Measurements from ENCODE around the gene CNOT6. TPM values are rescaled to one million over a fixed set of nuclear protein-coding genes. Genes with fewer than 3 reads are reported as not detected.

CNOT6 gene
- total RNA-seq, 1 experiment from 2014 or later, result 59.1 TPM

- intact Hi-C loops (cut with micrococcal nuclease), result no loop called here
- H2AFZ ChIP-seq (ENCODE audit: low read depth, low read length, poor library complexity, severe bottlenecking), result no peak overlapping the region
- peaks cover 90% of the 10 kb centered on the region for H3K79me2 ChIP-seq (ENCODE audit: insufficient read depth, low read length)
- no peak overlapping the region for H3K4me3 ChIP-seq (replicated peaks in 1 of 2; ENCODE audit: low read depth in 1 of 2, low read length in 2 of 2)
- no peaks in the 10 kb centered on the region for H3K9me2 ChIP-seq (ENCODE audit: insufficient read depth)
- CTCF ChIA-PET, result no interaction called here
- H3K9ac ChIP-seq (ENCODE audit: low read length), result no peak overlapping the region
- no peak overlapping the region for H3K4me2 ChIP-seq (ENCODE audit: low read length)
- ATAC-seq, result no peak
- POLR2A ChIA-PET, result no interaction called here
- peaks cover 6% of the 10 kb centered on the region; the same call in 1 of the 2 replicates for H4K20me1 ChIP-seq (ENCODE audit: insufficient read depth)
- no peak overlapping the region for H3K27ac ChIP-seq (ENCODE audit: low read depth, low read length)
- DNase-seq (ENCODE audit: low read depth, low spot score), result no peak
- H3K36me3 ChIP-seq (ENCODE audit: control insufficient read depth in 1 of 2, insufficient read depth in 2 of 2, low read length in 2 of 2), result 0 out of 4 replicates have a peak, but pooled peaks cover 0 to 6% of the 10 kb centered on the region in 2 experiments
- no peak for TF ChIP-seq ELF1 (IDR thresholded peaks at IDR 0.05; ENCODE audit: borderline replicate concordance, low read depth)
- TF ChIP-seq SP1 (IDR thresholded peaks at IDR 0.05; ENCODE audit: low read depth), result no peak
- no peak for TF ChIP-seq ZFX (IDR thresholded peaks at IDR 0.05)
- no peak for TF ChIP-seq ZBTB33 (IDR thresholded peaks at IDR 0.05; ENCODE audit: extremely low read depth, insufficient replicate concordance, low read length)
- no peak for TF ChIP-seq RAD21 (IDR thresholded peaks at IDR 0.05; ENCODE audit: low read depth)
- no peak for TF ChIP-seq ATF3 (IDR thresholded peaks at IDR 0.05)
- TF ChIP-seq EZH2 (IDR thresholded peaks at IDR 0.05), result no peak
- no peak for TF ChIP-seq POLR2A (IDR thresholded peaks at IDR 0.05; ENCODE audit: borderline replicate concordance, extremely low read depth, insufficient read depth, insufficient read length)
- no peak for TF ChIP-seq TCF7L2 (IDR thresholded peaks at IDR 0.05; ENCODE audit: borderline replicate concordance, extremely low read depth, insufficient read depth, insufficient read length)
- TF ChIP-seq CTCF (IDR thresholded peaks at IDR 0.05 in 2 of 3, conservative IDR thresholded peaks at IDR 0.05 in 1 of 3; ENCODE audit: borderline replicate concordance in 1 of 3, insufficient read depth in 1 of 3, low read depth in 2 of 3, low read length in 2 of 3), result no peak
- TF ChIP-seq POLR2AphosphoS5 (IDR thresholded peaks at IDR 0.05; ENCODE audit: low read depth, low read length), result no peak
- peaks cover 32 to 49% of the 10 kb centered on the region in 2 experiments for H3K4me1 ChIP-seq (ENCODE audit: control insufficient read depth in 1 of 2, insufficient read depth in 2 of 2, low read length in 2 of 2)
- RAD21 ChIA-PET (ENCODE audit: low non-redundant PET in 1 of 2, low total read pairs in 2 of 2, uncharacterized antibody in 2 of 2, unreplicated experiment in 2 of 2), result no interaction called here
- no peaks in the 10 kb centered on the region for H3K27me3 ChIP-seq (ENCODE audit: insufficient read depth, low read length)
- no peaks in the 10 kb centered on the region for H3K9me3 ChIP-seq (ENCODE audit: control insufficient read depth in 1 of 2, insufficient read depth in 1 of 2, low read depth in 1 of 2, low read length in 2 of 2)
- no TSS peak for BruUV-seq (replicated peaks)
These were observed 4.2 kb downstream of the CNOT6 start for GRCh38 chr5:180498378-180498777.

Measured in HCT116 (cell line).